Tibial nerve (tissue), 4 donors: ENCODE measurements around the gene CACNG1.

Source experiments
- CTCF ChIP-seq, 5 experiments: fragments of 200-600 bp in 3 of 5; fragments of 450-650 bp in 2 of 5; sonication (generic) in 3 of 5; IDR thresholded peaks; one replicate each; pipeline ENCODE4 v1.5.1; 2016 to 2019; ENCODE audit warnings: antibody characterized with exemption in 5 of 5, mild to moderate bottlenecking in 3 of 5, moderate library complexity in 2 of 5
- EP300 ChIP-seq, 2 donors: sonication (generic); formaldehyde crosslinking; IDR thresholded peaks; one replicate each; pipeline ENCODE4 v1.6.1; 2017; ENCODE audit warnings: antibody characterized with exemption in 2 of 2, mild to moderate bottlenecking in 1 of 2
- POLR2A ChIP-seq, 2 donors: fragments of 450-650 bp; IDR thresholded peaks; one replicate each; pipeline ENCODE4 v1.6.1; 2017; ENCODE audit warnings: antibody characterized with exemption in 2 of 2, mild to moderate bottlenecking in 2 of 2, moderate library complexity in 2 of 2

DNA sequence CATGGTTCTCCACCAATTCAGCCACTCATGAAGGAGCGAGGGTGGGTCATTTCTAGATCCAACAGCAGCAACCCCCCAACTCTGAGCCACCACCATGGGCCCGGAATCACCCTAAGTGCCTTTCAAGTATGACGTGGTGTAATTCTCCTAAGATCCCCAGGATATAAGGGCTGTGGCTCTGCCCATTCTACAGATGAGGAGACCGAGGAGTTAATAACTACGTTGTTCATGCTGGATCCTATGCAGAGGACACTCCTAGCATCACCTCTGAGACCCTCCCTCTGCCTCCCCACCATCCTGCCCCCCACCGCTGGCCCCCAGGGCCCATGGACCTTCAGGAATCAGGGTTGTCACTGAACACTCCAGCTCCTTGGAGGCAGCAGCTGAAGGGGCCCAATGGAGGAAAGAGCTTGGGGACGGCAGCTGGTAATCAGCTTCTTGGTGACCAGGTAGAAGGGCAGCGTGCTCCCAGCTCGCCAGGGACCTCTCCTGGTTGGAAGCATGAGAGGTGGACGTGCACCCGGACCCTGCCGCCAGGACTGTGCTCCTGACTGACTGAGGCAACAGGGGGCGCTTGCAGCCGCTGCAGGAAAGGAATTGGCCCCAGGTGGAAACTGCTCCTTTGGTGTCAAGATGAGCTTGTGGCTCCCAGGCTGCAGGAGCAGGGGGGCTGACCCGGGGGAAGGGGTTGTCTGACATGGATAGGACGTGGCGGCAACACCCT is 28.2 kb upstream of the CACNG1 start:
- no peak for TF ChIP-seq CTCF (IDR thresholded peaks at IDR 0.05)
- TF ChIP-seq POLR2A (IDR thresholded peaks at IDR 0.05): no peak
- no peak for TF ChIP-seq EP300 (IDR thresholded peaks at IDR 0.05)
